Smooth muscle cell (in vitro differentiated cells): ENCODE measurements around the gene MAP2K5. TPM values are rescaled to one million over a fixed set of nuclear protein-coding genes. Genes with fewer than 3 reads are reported as not detected.

Experiments
- DNase-seq: peaks from one replicate; lab custom pipeline; 2025; ENCODE audit not compliant: unreplicated experiment; lab: John Stamatoyannopoulos, UW
- H2AFZ ChIP-seq: fragments of 200-600 bp; sonication (generic); 2 replicates; pipeline ENCODE4 v1.6.0; 2016; ENCODE audit warnings: antibody characterized with exemption, low read depth, mild to moderate bottlenecking
- H3F3A ChIP-seq: fragments of 200-600 bp; sonication (generic); 2 replicates; pipeline ENCODE4 v1.6.0; 2017; ENCODE audit warnings: antibody characterized with exemption, low read depth
- H3K27ac ChIP-seq: fragments of 200-600 bp; sonication (generic); 2 replicates; pipeline ENCODE4 v1.5.1; 2016; ENCODE audit warnings: low read depth, mild to moderate bottlenecking
- H3K27me3 ChIP-seq: fragments of 200-600 bp; sonication (generic); 2 replicates; pipeline ENCODE4 v1.6.1; 2016; ENCODE audit warnings: low read depth, mild to moderate bottlenecking
- H3K36me3 ChIP-seq: fragments of 200-600 bp; sonication (generic); 2 replicates; pipeline ENCODE4 v1.5.1; 2016; ENCODE audit warnings: low read depth
- H3K4me1 ChIP-seq: fragments of 200-600 bp; sonication (generic); 2 replicates; pipeline ENCODE4 v1.5.1; 2016; ENCODE audit warnings: low read depth
- H3K4me2 ChIP-seq: fragments of 200-600 bp; sonication (generic); 2 replicates; pipeline ENCODE4 v1.6.0; 2016; ENCODE audit warnings: mild to moderate bottlenecking
- H3K4me3 ChIP-seq: fragments of 200-600 bp; sonication (generic); 2 replicates; pipeline ENCODE4 v1.5.1; 2016; ENCODE audit warnings: mild to moderate bottlenecking
- H3K79me2 ChIP-seq: fragments of 200-600 bp; sonication (generic); 2 replicates; pipeline ENCODE4 v1.6.0; 2016; ENCODE audit warnings: low read depth, mild to moderate bottlenecking
- H3K9ac ChIP-seq: fragments of 200-600 bp; sonication (generic); 2 replicates; pipeline ENCODE4 v1.6.0; 2016; ENCODE audit warnings: low read depth
- H3K9me3 ChIP-seq: fragments of 200-600 bp; sonication (generic); replicated peaks from 2 replicates; pipeline ENCODE4 v1.5.1; 2016; ENCODE audit warnings: low read depth
- H4K20me1 ChIP-seq: fragments of 200-600 bp; sonication (generic); 2 replicates; pipeline ENCODE4 v1.6.0; 2016; ENCODE audit warnings: low read depth
- WGBS: methylation state at CpG from one replicate; pipeline ENCODE4 v1.1.7; 2016; ENCODE audit warnings: low lambda C conversion rate; 5-methylcytosine and 5-hydroxymethylcytosine counted together
- polyA plus RNA-seq: library from polyadenylated mRNA; unstranded; fragments of >200 nt; fragmentation: Nextera tagmentation; extraction: Ambion mirVana; gene quantifications from 2 replicates; pipeline ENCODE4 v1.2.1, GENCODE V29; 2016
- total RNA-seq: library from RNA; depleted of rRNA; stranded (reverse); fragments of >200 nt; gene quantifications from 2 replicates; pipeline ENCODE4 v1.2.3, GENCODE V29; 2014
- TF ChIP-seq, protein P1 (sequence below): fragments of 200-600 bp; sonication (generic); IDR thresholded peaks from 2 replicates; pipeline ENCODE4 v1.5.1; 2017; ENCODE audit warnings: borderline replicate concordance, mild to moderate bottlenecking, antibody characterized with exemption; ENCODE audit not compliant: insufficient read depth, poor library complexity, severe bottlenecking

MAP2K5 gene
- total and polyA plus RNA-seq, 2 experiments from 2014 or later, result 4.4 to 7.4 TPM

DNA sequence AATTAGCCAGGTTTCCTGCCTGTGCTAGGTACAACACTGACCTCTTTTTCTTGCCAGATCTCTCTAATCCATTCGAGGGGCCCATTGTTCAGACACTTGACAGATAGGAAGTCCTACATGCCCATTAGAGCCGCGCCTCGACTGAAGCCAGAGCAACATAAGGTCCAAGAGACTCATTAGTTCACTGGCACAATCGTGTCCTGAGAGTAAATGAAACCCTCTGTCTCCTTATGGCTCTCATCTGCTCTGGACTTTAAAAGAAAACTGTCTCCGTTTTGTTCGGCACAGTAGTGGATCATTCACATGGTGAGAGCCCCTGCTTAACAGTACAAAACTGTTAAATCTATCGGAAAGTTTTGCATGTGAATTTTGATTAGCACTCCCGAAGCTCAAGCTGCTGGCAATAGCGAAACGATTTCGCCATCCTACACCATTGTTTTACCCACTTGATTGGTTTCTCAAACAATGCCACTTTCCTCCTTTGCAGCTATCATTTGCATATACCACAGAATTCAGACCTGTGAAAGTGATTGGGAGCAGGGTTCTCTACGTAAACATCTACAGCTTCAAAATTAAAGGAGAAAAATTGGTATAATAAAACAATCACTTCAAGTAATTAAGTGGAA, 40.6 kb upstream of the MAP2K5 start:
- Histone ChIP-seq H3K27ac (no peak overlapping the region), H3K9me3 (no peaks in the 10 kb centered on the region), H3K9ac (no peak overlapping the region), H2AFZ (no peak overlapping the region), H3K79me2 (no peaks in the 10 kb centered on the region), H3F3A (no peaks in the 10 kb centered on the region), H3K4me1 (peaks cover 15% of the 10 kb centered on the region), H3K4me2 (no peak overlapping the region), H3K4me3 (no peak overlapping the region), H3K27me3 (no peaks in the 10 kb centered on the region), H3K36me3 (no peaks in the 10 kb centered on the region), H4K20me1 (no peaks in the 10 kb centered on the region)
- TF ChIP-seq, protein P1, sequence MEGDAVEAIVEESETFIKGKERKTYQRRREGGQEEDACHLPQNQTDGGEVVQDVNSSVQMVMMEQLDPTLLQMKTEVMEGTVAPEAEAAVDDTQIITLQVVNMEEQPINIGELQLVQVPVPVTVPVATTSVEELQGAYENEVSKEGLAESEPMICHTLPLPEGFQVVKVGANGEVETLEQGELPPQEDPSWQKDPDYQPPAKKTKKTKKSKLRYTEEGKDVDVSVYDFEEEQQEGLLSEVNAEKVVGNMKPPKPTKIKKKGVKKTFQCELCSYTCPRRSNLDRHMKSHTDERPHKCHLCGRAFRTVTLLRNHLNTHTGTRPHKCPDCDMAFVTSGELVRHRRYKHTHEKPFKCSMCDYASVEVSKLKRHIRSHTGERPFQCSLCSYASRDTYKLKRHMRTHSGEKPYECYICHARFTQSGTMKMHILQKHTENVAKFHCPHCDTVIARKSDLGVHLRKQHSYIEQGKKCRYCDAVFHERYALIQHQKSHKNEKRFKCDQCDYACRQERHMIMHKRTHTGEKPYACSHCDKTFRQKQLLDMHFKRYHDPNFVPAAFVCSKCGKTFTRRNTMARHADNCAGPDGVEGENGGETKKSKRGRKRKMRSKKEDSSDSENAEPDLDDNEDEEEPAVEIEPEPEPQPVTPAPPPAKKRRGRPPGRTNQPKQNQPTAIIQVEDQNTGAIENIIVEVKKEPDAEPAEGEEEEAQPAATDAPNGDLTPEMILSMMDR, result no peak
- no peak for DNase-seq
- 80% methylated on average over 13 of the region's 13 CpGs for whole genome bisulfite sequencing

DNA sequence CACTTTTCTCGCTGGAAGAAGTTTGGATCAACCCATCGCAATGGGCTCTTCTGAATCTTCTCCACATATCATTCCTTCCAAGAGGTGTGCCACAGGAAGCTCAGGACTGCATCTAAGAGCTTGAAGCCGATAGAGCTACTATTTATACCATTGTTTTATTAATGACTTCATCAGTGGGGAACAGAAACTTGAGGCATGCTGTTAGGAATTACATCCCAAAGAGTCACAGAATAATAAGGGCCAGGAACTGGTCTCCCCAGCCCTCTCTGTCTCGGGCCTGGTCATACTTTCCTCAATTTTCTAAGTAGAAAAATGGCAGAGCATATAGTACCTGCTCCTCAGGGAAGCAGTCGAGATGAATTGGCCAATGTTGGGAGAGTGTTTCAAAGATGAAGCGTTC, 38.4 kb upstream of the MAP2K5 start:
- 90% methylated on average over 6 of the region's 6 CpGs for WGBS

DNA sequence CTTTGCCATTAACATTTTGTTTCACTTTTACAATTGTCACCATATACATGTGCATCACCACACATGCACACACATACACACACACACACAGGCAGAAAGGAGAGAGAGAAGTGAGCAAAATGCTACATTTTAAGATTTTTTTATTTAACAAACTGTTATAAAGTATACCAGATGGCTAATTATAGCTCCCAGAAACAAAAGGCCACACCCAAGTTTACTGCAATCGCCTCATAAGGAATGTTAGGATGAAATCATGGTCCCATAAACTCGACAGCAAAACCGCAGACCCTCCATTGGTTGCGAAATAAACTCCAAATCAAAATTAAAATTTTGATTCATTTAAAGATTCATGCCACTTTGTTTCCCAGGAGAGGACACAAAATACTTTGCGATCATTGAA, 37.7 kb upstream of the MAP2K5 start:
- Histone ChIP-seq H2AFZ (no peak overlapping the region), H3K36me3 (no peaks in the 10 kb centered on the region), H3K79me2 (no peaks in the 10 kb centered on the region), H3F3A (no peaks in the 10 kb centered on the region), H3K9me3 (no peaks in the 10 kb centered on the region), H4K20me1 (no peaks in the 10 kb centered on the region), H3K27ac (no peak overlapping the region), H3K4me1 (peaks cover 15% of the 10 kb centered on the region), H3K4me2 (no peak overlapping the region), H3K9ac (no peak overlapping the region), H3K4me3 (no peak overlapping the region), H3K27me3 (no peaks in the 10 kb centered on the region)
- no peak for DNase-seq
- WGBS, result 92% methylated on average over 5 of the region's 5 CpGs
- TF ChIP-seq, protein P1, result no peak

More for the DNA sequence above, 38.4 kb upstream of the MAP2K5 start:
- no peak for DNase-seq
- Histone ChIP-seq H3K27me3 (no peaks in the 10 kb centered on the region), H3K36me3 (no peaks in the 10 kb centered on the region), H2AFZ (no peak overlapping the region), H3F3A (no peaks in the 10 kb centered on the region), H3K4me2 (no peak overlapping the region), H3K9ac (no peak overlapping the region), H3K27ac (no peak overlapping the region), H4K20me1 (no peaks in the 10 kb centered on the region), H3K4me1 (peaks cover 15% of the 10 kb centered on the region), H3K4me3 (no peak overlapping the region), H3K9me3 (no peaks in the 10 kb centered on the region), H3K79me2 (no peaks in the 10 kb centered on the region)
- TF ChIP-seq, protein P1, result no peak
